DLD1 (cell line): ENCODE results near the gene MAMDC2.
"Not testable (repeated sequence)": the region's sequence is repeated elsewhere in the genome, so short reads cannot be mapped to it uniquely, and the experiment has no call there.

Experiments used
- in situ Hi-C: cut with HindIII; loops from 2 replicates; pipeline ENCODE4 v1.10.0; 2017; ENCODE audit warnings: low sequenced_read_pairs

Gene MAMDC2

GRCh38 chr9:70170151-70170790 lies 126.6 kb downstream of the MAMDC2 start:
- in situ Hi-C loops, result no loop called here

GRCh38 chr9:70172532-70172931 lies 128.9 kb downstream of the MAMDC2 start:
- in situ Hi-C loops, result no loop called here

GRCh38 chr9:70177121-70177520 lies 133.5 kb downstream of the MAMDC2 start:
- in situ Hi-C loops, result no loop called here

- in situ Hi-C loops, result no loop called here
Measured at GRCh38 chr9:70192707-70193106, 149.1 kb downstream of the MAMDC2 start.

- in situ Hi-C loops, result no loop called here
Measured at GRCh38 chr9:70195456-70195855, 151.8 kb downstream of the MAMDC2 start.

GRCh38 chr9:70197216-70198044 lies 153.8 kb downstream of the MAMDC2 start:
- in situ Hi-C loops, result no loop called here

- in situ Hi-C loops, result not testable (repeated sequence)
Measured at GRCh38 chr9:70204743-70205142, 161.1 kb downstream of the MAMDC2 start.

- in situ Hi-C loops, result no loop called here
Measured at GRCh38 chr9:70205366-70206020, 161.8 kb downstream of the MAMDC2 start.

GRCh38 chr9:70217029-70217428 lies 173.4 kb downstream of the MAMDC2 start:
- in situ Hi-C loops, result no loop called here

- in situ Hi-C loops, result no loop called here
Measured at GRCh38 chr9:70218767-70219166, 175.1 kb downstream of the MAMDC2 start.

- in situ Hi-C loops, result no loop called here
Measured at GRCh38 chr9:70220216-70220615, 176.6 kb downstream of the MAMDC2 start.

GRCh38 chr9:70222354-70222753 lies 178.7 kb downstream of the MAMDC2 start:
- in situ Hi-C loops, result no loop called here

GRCh38 chr9:70228118-70228517 lies 184.5 kb downstream of the MAMDC2 start:
- in situ Hi-C loops, result no loop called here

- in situ Hi-C loops, result no loop called here
Measured at GRCh38 chr9:70228611-70229010, 185.0 kb downstream of the MAMDC2 start.

GRCh38 chr9:70229026-70229425 lies 185.4 kb downstream of the MAMDC2 start:
- in situ Hi-C loops, result no loop called here

- in situ Hi-C loops, result no loop called here
Measured at GRCh38 chr9:70229579-70229978, 185.9 kb downstream of the MAMDC2 start.

GRCh38 chr9:70232476-70232875 lies 188.8 kb downstream of the MAMDC2 start:
- in situ Hi-C loops, result no loop called here

- in situ Hi-C loops, result not testable (repeated sequence)
Measured at GRCh38 chr9:70234208-70234607, 190.6 kb downstream of the MAMDC2 start.

- in situ Hi-C loops, result not testable (repeated sequence)
Measured at GRCh38 chr9:70245952-70246351, 202.3 kb downstream of the MAMDC2 start.

- in situ Hi-C loops, result no loop called here
Measured at GRCh38 chr9:70250221-70250620, 206.6 kb downstream of the MAMDC2 start.

- in situ Hi-C loops, result no loop called here
Measured at GRCh38 chr9:70255486-70255885, 211.8 kb downstream of the MAMDC2 start.

- in situ Hi-C loops, result no loop called here
Measured at GRCh38 chr9:70256123-70256551, 212.5 kb downstream of the MAMDC2 start.
